ENCODE measurements around the gene ATPAF1.

- TF ChIP-seq NFIC (IDR thresholded peaks at IDR 0.05; ENCODE audit: borderline replicate concordance) = no peak
- no peak for TF ChIP-seq CTCF (IDR thresholded peaks at IDR 0.05)
- TF ChIP-seq TAF1 (IDR thresholded peaks at IDR 0.05; ENCODE audit: borderline replicate concordance, low read depth, low read length) = no peak
- no peak for TF ChIP-seq MXI1 (IDR thresholded peaks at IDR 0.05; ENCODE audit: low read depth, low read length)
- no peak for TF ChIP-seq REST (IDR thresholded peaks at IDR 0.05; ENCODE audit: low read depth, low read length)
- no peak for TF ChIP-seq ELF1 (IDR thresholded peaks at IDR 0.05)
- TF ChIP-seq JUND (IDR thresholded peaks at IDR 0.05) = no peak
- no peak for TF ChIP-seq NRF1 (IDR thresholded peaks at IDR 0.05; ENCODE audit: low read depth, low read length)
- TF ChIP-seq GABPA (IDR thresholded peaks at IDR 0.05; ENCODE audit: low read depth) = no peak
- no peak for TF ChIP-seq IRF3 (IDR thresholded peaks at IDR 0.05; ENCODE audit: low read depth, low read length)
- TF ChIP-seq RCOR1 (IDR thresholded peaks at IDR 0.05; ENCODE audit: low read length) = no peak
- no peak for TF ChIP-seq POLR2AphosphoS5 (IDR thresholded peaks at IDR 0.05; ENCODE audit: low read depth, low read length)
- TF ChIP-seq GATA2 (CRISPR knock-in tag; IDR thresholded peaks at IDR 0.05) = no peak
Observed at GRCh38 chr1:46606255-46606965, 61.8 kb downstream of the ATPAF1 start.
